Natural killer cell (primary cell): Measurements from ENCODE around the gene P3H3. TPM values are rescaled to one million over a fixed set of nuclear protein-coding genes. Genes with fewer than 3 reads are reported as not detected.

Experiments used
- ATAC-seq, 3 donors: fragments of 150-1000 bp in 2 of 3; fragments of 200-7000 bp in 1 of 3; cut with Tn5 transposase; 1 replicate in 1 of 3; 2 replicates in 2 of 3; pipeline ENCODE4 v1.10.0; 2021; ENCODE audit warnings: mild to moderate bottlenecking in 2 of 3, moderate library complexity in 2 of 3
- DNase-seq, 2 donors: peaks; one replicate each; pipeline versions ENCODE4 v3.0.0 to v3.0.0-alpha.2; 2013 to 2021; ENCODE audit warnings: mixed read lengths in 1 of 2
- H3K27ac ChIP-seq: one replicate; pipeline ENCODE4 v1.5.1; 2013; ENCODE audit warnings: mild to moderate bottlenecking, low read length
- H3K27me3 ChIP-seq: one replicate; pipeline ENCODE4 v1.6.1; 2013; ENCODE audit warnings: low read length; ENCODE audit not compliant: control insufficient read depth, insufficient read depth
- H3K36me3 ChIP-seq: one replicate; pipeline ENCODE4 v1.6.1; 2013; ENCODE audit warnings: low read length; ENCODE audit not compliant: control insufficient read depth, insufficient read depth
- H3K4me1 ChIP-seq: one replicate; pipeline ENCODE4 v1.6.1; 2013; ENCODE audit warnings: low read length; ENCODE audit not compliant: control insufficient read depth, insufficient read depth
- H3K4me3 ChIP-seq: one replicate; pipeline ENCODE4 v1.5.1; 2013; ENCODE audit warnings: low read length
- H3K9me3 ChIP-seq: one replicate; pipeline ENCODE4 v1.6.1; 2013; ENCODE audit warnings: low read length; ENCODE audit not compliant: control insufficient read depth, insufficient read depth
- H3K27ac Mint-ChIP-seq, 2 donors: one replicate each; pipeline ENCODE4 v1.8.0; 2022; ENCODE audit warnings: mild to moderate bottlenecking in 2 of 2, mixed read lengths in 2 of 2, moderate library complexity in 1 of 2
- H3K27me3 Mint-ChIP-seq, 2 donors: one replicate each; pipeline ENCODE4 v1.8.0; 2022; ENCODE audit warnings: low read depth in 2 of 2, mixed read lengths in 2 of 2
- H3K36me3 Mint-ChIP-seq: one replicate; pipeline ENCODE4 v1.8.0; 2022; ENCODE audit warnings: mixed read lengths
- H3K4me1 Mint-ChIP-seq, 2 donors: one replicate each; pipeline ENCODE4 v1.8.0; 2022; ENCODE audit warnings: mixed read lengths in 2 of 2
- H3K4me3 Mint-ChIP-seq: one replicate; pipeline ENCODE4 v1.8.0; 2022; ENCODE audit warnings: mild to moderate bottlenecking, moderate library complexity, mixed read lengths
- H3K9me3 Mint-ChIP-seq, 2 donors: one replicate each; pipeline ENCODE4 v1.8.0; 2022; ENCODE audit warnings: mixed read lengths in 2 of 2
- CTCF ChIP-seq: fragments of 200-600 bp; IDR thresholded peaks from one replicate; pipeline ENCODE4 v1.8.0; 2022; ENCODE audit warnings: antibody characterized with exemption
- WGBS: methylation state at CpG from one replicate; pipeline ENCODE4 v1.1.7; 2013; ENCODE audit warnings: missing lambda C conversion rate; ENCODE audit not compliant: insufficient coverage; 5-methylcytosine and 5-hydroxymethylcytosine counted together
- intact Hi-C: fragments of 100-400 bp; cut with micrococcal nuclease; formaldehyde crosslinking; loops from one replicate; pipeline ENCODE4 v1.14.2; 2022
- total RNA-seq, 4 donors: library from RNA; stranded (reverse); fragments of 120-200 nt in 1 of 4; gene quantifications; one replicate each; pipeline versions ENCODE4 v1.2.3 to v1.2.4, GENCODE V29; 2013 to 2022

P3H3 gene
- total RNA-seq, 3 donors from 2014 or later (not counting 1 experiment from before 2014, with no cell fraction given): 0.72 to 1.8 TPM; not detected in 1

DNA sequence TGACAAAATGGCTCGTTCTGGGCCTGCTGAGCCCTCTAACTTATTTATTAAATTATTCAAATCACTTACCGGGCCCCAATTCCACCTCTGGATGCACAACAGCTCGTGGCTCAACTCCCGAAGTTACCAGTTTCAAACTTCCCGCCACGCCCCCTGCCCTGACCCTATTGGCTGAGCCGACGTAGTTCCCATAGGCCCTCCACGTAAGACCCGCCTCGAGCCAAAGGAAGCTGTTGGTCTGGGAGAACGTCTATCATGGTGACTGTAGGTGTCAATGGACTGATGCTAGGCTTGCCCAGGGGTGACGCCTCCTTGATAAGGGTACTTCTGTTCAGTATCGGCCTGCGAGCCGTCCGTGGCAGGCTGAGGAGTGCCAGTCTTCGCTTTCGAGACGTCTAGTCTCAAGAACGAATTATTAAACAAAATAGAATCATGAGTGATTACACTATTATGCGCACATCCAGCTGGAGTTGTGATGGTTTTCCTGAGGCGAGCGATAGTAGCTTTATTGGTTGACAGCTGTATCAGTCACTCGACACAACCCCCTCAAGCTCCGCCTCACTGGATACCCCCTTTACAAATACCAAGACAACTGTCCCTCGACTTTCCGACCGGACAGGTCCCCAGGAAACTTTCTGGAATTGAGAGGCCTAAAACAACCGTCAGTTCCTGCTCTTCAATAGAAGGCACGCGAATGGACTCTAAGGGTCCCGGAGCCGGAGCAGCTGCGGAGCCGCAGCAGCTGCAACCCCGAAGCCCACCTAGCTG lies 23.1 kb downstream of the P3H3 start, which contains the start of gene CDCA3:
CDCA3 (minus strand) TSS at position 134 of the 768 bp plus-strand sequence. CDS start 334 bp downstream, outside the sequence.
- no peaks in the 10 kb centered on the region for H3K36me3 Mint-ChIP-seq
- WGBS: under 1% methylated on average over 37 of the region's 37 CpGs
- Histone ChIP-seq H3K4me3 (peak within 1 kb of the TSS; percentile 76), H3K4me1 (peaks cover 22% of the 10 kb centered on the region), H3K27ac (peak within 1 kb of the TSS; percentile 95), H3K36me3 (peaks cover 7% of the 10 kb centered on the region), H3K9me3 (no peaks in the 10 kb centered on the region), H3K27me3 (no peaks in the 10 kb centered on the region)
- intact Hi-C loops: no loop called here
- no peaks in the 10 kb centered on the region for H3K27me3 Mint-ChIP-seq
- H3K9me3 Mint-ChIP-seq: no peaks in the 10 kb centered on the region
- peak within 1 kb of the TSS; percentile 95 to 99 for H3K27ac Mint-ChIP-seq
- ATAC-seq (peak; percentile 49 to 71 (median 55)), DNase-seq (peak; percentile 84 to 97)
- H3K4me1 Mint-ChIP-seq: peaks cover 8 to 43% of the 10 kb centered on the region in 2 donors
- H3K4me3 Mint-ChIP-seq: peak within 1 kb of the TSS; percentile 91
- TF ChIP-seq CTCF: no peak

GRCh38 chr12:6851921-6852650 lies 23.9 kb downstream of the P3H3 start, which contains the start of gene USP5:
Gene USP5 (plus strand): TSS chr12:6852150. CDS start chr12:6852180, 30 bp downstream.
- no peaks in the 10 kb centered on the region for H3K9me3 ChIP-seq
- H3K36me3 Mint-ChIP-seq: no peaks in the 10 kb centered on the region
- no peaks in the 10 kb centered on the region for H3K9me3 Mint-ChIP-seq
- WGBS: under 1% methylated on average over 65 of the region's 65 CpGs
- intact Hi-C loops: loop anchor here (1.0 kb wide), 8 partner anchors 17 to 189 kb away; partner anchors contain the start of genes EMG1, ING4, LPCAT3 and MLF2
- TF ChIP-seq CTCF: no peak
- peaks cover 8 to 43% of the 10 kb centered on the region in 2 donors for H3K4me1 Mint-ChIP-seq
- peak within 1 kb of the TSS; percentile 95 for H3K27ac ChIP-seq
- H3K36me3 ChIP-seq: peaks cover 14% of the 10 kb centered on the region
- DNase-seq: peak; percentile 96 to 99
- peaks cover 22% of the 10 kb centered on the region for H3K4me1 ChIP-seq
- H3K27ac Mint-ChIP-seq: peak within 1 kb of the TSS; percentile 95 to 99
- ATAC-seq: peak; percentile 79 to 92 (median 80)
- H3K4me3 Mint-ChIP-seq: peak within 1 kb of the TSS; percentile 91
- peak within 1 kb of the TSS; percentile 76 for H3K4me3 ChIP-seq
- H3K27me3 Mint-ChIP-seq: no peaks in the 10 kb centered on the region
- H3K27me3 ChIP-seq: no peaks in the 10 kb centered on the region

GRCh38 chr12:6852651-6853354 lies 24.6 kb downstream of the P3H3 start:
- DNase-seq: peak in 1 of 2 donors; percentile 75
- intact Hi-C loops: loop anchor here (1.0 kb wide), 8 partner anchors 16 to 190 kb away; partner anchors contain the start of genes EMG1, ING4, LPCAT3 and MLF2
- Histone ChIP-seq H3K4me1 (peaks cover 22% of the 10 kb centered on the region), H3K27me3 (no peaks in the 10 kb centered on the region), H3K4me3 (peak overlapping the region; percentile 76), H3K27ac (peak overlapping the region; percentile 20), H3K36me3 (peaks cover 20% of the 10 kb centered on the region), H3K9me3 (no peaks in the 10 kb centered on the region)
- Mint-ChIP-seq H3K27ac (peak overlapping the region; percentile 95 to 99), H3K9me3 (no peaks in the 10 kb centered on the region), H3K4me3 (peak overlapping the region; percentile 91), H3K27me3 (no peaks in the 10 kb centered on the region), H3K4me1 (peaks cover 8 to 43% of the 10 kb centered on the region in 2 donors), H3K36me3 (no peaks in the 10 kb centered on the region)
- ATAC-seq: no peak
- no peak for TF ChIP-seq CTCF
- 0% methylated on average over 15 of the region's 18 CpGs for WGBS
